HG03280 (cell line): ENCODE measurements around the gene DOK4.

Experiments used
- ATAC-seq: cut with Tn5 transposase; IDR thresholded peaks from one replicate; pipeline ENCODE4 v1.9.1; 2021; ENCODE audit warnings: mild to moderate bottlenecking, moderate library complexity; ENCODE audit not compliant: unreplicated experiment

Gene DOK4

DNA sequence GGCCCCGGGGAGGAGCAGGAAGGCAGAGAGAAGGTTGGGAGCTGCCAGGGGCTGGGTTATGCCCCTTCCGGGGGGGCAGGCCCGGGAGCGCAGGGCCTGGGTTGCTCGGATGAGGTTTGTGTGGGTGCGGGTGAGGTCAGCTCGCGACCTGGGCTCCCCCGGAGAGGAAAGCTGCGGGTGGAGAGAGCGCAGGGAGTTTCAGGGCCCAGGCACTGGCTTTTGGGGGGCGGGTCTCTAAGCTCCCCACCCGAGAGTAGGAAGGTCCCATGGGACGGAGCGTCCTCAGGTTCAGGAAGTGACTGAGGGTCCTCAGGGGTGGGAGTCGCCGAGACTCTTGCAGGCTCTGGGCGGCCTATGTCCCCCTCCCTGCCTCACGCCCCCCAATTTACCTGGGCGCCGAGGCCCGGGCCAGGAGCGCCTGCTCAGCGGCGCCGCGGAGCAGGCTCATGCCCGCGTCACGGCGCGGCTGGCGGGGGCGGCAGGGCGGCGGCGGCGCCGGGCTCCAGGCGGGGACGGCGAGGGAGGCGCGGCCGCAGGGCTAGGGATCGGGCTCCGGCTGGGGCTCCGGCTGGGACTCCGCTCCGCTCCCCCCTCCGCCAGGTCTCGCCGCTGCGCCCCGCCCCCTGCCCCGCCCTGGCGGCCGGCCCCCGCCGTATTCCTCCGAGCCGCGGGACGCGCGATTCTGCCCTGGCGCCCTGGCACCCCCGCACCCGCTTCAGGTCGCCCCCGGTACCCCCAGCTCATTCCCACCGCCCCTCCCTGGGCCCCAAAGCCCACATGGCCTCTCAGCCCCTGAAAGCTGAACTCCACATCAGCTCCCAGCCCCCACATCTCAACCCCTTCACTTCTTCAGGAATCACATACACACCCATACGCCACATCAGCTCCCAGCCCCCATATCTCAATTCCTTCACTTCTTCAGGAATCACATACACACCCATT is at the start of gene DOK4:
Gene DOK4 (minus strand): TSS at position 578 of the 942 bp plus-strand sequence. CDS start 6,986 bp downstream, outside the sequence.
- peak; percentile 86 for ATAC-seq

DNA sequence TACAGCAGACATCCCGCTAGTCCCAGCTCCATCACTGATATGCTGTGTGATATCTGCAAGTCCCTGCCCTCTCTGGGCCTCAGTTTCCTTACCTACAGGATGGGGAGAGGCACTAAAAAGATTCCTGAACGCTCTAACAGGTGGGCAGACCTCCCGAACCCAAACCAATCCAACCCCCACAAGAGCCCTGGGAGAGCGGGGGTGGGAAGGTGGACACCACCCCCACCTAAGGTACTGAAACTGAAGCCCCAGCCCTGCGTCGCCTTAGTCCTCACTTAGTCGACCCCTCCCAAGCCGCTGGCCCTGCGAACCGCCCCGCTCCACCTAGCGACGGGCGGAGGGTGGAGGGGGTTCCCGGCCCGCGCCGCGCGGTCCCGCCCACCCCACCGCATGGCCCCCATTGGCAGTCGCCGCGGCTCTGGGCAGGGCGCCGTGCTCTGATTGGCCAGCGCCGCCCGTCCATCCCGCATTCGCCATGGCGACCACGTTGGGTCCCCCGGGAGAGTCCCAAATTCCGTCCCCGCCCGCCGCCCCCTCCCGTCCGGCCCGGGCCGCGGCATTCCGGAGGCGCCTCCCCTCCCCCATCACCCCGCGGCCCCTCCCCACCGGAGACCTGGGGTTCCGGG is 49.5 kb upstream of the DOK4 start:
- peak; percentile 69 for ATAC-seq

DNA sequence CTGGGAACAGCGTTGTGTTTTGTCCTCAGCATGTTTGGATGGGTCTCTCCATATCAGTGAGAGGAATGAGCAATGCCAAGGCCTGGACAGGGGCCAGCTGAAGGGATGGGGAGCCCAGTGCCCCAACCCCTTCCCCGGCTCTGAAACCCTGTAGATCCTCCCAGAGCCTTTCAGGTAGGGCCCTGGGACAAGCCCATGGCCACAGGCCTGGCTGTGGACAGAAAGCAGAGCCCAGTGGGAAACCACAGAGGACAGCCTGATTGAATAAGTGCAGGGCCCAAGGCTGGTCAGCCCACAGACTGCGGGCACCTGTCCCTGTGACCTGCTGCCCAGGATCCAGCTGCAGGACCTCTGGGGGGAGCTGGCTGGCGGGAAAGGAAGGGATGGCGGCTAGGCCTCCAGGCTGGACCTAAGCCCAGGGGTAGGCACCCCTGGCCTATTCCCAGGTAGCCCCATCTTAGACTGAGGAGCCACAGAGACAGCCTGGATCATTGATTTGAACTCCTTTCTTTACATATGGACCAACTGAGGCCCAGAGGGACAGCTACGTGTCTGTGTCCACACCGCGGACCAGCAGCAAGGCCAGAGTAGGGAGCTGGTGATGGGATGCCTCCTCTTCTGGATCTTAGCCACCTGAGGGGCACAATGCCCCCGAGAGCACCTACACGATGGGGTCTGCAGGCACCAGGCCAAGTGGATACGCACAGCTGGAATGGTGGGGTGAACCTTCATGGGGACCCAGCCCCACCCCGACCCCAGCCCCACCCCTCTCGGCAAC is 48.8 kb upstream of the DOK4 start:
- ATAC-seq: no peak

- no peak for ATAC-seq
Measured at GRCh38 chr16:57534337-57534880, 48.1 kb upstream of the DOK4 start.

DNA sequence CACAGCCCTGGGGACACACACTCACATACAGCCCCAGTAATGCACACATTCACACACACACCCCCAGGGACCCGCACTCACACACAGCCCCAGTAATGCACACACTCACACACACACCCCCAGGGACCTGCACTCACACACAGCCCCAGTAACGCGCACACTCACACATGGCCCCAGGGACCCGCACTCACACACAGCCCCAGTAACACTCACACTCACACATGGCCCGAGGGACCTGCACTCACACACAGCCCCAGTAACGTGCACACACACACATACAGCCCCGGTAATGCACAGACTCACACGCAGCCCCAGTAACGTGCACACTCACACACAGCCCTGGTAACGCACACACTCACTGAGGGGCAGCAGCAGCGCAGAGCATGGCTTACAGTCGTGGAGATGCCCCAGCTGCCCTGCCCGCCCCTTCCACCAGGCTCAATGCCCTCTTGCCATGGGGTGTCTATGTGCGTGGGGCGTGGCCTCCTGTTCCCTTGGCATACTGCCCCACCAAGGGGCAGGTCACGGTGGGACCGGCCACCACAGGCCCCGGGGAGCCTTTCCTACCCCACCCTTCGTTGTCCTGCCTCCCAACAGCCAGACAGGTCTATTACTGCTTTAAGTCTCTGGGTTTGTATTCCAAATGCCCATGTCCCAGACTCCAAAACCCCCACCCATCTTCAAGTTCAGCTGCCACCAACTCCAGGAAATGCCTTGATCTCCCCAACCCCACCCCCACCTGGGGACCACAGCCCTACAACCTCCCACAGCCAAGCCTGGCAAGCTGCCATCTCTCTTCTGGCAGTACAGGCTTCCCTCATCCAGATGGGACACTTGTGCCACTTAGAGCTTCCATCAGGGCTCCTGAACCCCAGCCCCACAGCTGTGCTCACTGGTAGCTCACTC is 47.4 kb upstream of the DOK4 start:
- no peak for ATAC-seq

- no peak for ATAC-seq
Measured at GRCh38 chr16:57532266-57532625, 46.0 kb upstream of the DOK4 start.

DNA sequence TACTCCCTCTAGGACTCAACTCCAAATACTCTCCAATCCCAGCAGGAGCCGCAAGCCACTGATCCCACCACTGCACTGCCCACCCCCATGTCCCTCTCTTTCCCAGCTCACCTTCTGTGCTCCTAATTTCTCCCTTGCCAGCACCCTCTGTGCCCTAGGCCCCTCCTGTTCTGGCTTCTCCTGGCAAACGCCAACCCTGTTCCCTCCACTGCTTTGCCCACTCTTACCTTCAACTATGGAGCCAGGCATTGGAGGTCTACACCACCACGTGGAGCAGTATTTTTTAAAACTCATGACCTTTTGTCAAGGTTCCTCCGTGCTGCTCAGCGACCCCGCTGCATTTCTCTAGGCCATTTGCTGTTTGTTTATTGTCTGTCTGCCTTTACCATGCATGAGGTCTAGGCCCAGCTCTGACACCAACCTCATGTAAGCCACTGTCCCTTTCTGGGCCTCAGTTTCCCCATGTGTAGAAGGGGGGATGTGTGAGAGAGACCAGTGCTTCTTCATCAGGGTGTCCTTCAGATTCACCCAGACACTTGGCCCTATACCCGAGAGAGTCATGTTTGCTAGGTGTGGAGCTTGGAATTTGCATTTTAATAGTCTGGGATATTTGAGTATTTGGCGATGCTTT is 45.5 kb upstream of the DOK4 start:
- no peak for ATAC-seq

- ATAC-seq: no peak
Measured at GRCh38 chr16:57531253-57531575, 44.9 kb upstream of the DOK4 start.

DNA sequence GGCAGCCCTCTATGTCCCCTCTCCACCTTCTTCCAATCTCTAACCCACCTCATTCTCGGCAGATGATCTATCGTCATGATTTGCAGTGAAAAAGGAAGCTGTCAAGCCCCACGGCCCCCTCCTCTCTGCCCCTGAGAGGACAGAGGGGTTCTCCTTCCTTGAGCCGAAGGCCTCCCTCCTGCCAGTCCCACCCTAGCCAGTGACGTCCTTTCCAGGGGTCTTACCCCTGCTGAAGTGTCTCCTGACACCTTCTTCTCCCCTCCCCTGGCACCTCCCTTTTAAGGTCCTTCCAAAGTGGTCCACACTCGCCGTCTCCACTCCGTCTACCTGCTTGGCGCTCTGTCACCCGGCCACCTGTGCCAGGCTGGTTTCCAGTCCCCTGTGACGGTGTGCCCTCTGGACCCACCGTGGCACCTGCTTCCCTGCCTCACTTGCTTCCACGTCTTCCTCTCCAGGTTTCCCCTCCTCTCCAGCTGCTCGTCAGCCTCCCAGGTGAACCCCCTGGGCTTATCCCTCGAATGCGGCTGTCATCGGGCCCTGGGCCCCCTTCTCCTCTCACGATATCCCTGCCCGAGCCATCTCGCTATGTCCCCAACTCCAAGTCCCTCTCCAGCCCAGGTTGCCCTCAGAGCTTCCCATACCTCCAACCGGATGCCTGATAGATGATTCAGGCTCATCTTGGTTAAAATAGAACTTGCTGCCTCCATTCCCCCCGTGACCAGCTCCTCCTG is 44.4 kb upstream of the DOK4 start:
- no peak for ATAC-seq

DNA sequence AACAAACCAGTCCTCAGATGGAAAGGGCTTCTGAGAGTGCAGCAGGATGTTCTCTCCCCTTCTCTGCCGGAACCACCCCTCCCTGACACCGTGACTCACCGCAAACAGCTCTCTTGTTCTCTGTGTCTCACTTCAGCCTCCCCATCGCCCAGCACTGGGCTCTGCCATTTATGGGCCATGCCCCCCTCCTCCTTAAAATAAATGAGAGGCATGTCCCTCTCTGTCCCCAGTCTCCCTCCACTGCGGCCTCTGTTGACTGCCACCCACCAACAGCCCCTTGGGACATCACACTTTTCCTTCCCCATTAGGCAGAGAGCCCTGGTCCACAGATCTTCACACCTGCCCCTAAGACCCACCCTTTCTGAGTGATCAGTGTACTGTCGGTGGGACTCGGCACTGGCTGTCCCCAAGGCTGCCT is 43.8 kb upstream of the DOK4 start:
- no peak for ATAC-seq

- ATAC-seq: no peak
Measured at GRCh38 chr16:57529391-57530103, 43.3 kb upstream of the DOK4 start.

GRCh38 chr16:57528499-57529390 is 42.5 kb upstream of the DOK4 start:
- ATAC-seq: no peak

DNA sequence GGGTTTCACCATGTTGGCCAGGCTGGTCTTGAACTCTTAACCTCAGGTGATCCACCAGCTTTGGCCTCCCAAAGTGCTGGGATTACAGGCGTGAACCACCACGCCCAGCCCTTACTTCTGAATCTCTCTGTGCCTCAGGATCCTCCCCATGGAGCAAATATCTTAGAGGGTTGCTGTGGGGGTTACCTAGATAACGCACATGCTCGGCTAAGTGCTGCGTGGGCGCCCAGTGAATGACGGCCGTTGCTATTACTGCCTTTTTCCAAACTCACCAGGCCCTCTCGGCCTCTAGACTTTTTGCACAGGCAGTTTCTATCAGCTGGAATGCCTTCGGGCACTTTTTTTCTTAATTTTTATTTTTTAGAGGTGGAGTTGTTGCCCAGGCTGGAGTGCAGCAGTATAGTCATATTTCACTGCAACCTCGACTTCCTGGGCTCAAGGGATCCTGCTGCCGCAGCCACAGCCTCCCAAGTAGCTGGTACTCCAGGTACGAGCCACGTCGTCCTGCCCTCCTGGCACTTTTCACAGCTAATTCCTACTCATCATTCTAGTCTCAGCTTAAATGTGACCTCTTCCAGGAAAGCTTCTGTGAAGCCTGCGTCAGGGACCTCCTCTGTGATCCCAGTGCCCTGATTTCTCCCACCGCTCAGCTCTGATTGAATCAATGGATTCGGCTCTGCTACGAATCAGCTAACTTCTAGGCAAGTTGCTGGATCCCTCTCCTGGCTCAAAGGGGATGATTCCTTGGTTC is 41.5 kb upstream of the DOK4 start:
- no peak for ATAC-seq

- ATAC-seq: no peak
Measured at GRCh38 chr16:57527027-57527426, 40.7 kb upstream of the DOK4 start.

DNA sequence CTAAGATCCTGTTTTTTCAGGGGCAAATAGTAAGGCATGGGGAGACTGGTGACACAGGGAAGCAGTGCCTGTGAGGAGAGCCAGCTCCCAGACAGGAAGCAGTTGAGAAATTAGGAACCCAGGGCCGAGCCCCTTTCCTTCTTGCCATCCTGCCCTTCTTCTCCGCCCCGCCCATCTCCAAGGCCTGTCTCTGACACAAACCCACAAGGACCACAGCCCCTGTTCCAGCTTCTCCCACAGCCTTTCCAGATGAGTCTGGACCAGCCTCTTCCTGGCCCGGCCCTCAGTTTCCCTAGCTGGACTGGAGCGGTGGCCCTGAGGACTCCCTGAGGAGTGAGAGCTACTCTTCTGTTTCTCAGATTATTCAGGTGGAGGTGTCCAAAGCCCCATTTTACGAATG is 40.2 kb upstream of the DOK4 start:
- no peak for ATAC-seq

GRCh38 chr16:57525761-57526160 is 39.5 kb upstream of the DOK4 start:
- no peak for ATAC-seq

- no peak for ATAC-seq
Measured at GRCh38 chr16:57522960-57523359, 36.7 kb upstream of the DOK4 start.
